Keratinocyte (primary cell): Measurements from ENCODE around the gene DIP2C. TPM values are rescaled to one million over a fixed set of nuclear protein-coding genes. Genes with fewer than 3 reads are reported as not detected.
A peak's percentile ranks its signal among the peaks of the same experiment; 100 is the strongest.

Experiments used
- DNase-seq: peaks from one replicate; pipeline ENCODE4 v3.0.0-alpha.2; 2011; ENCODE audit warnings: low read depth, missing footprints, low spot score
- FAIRE-seq: peaks from 2 replicates; lab custom pipeline; 2011; peaks lifted over from hg19 to GRCh38; lab: Jason Lieb, UNC
- H2AFZ ChIP-seq: 2 replicates; pipeline ENCODE4 v1.6.0; 2012; ENCODE audit warnings: low read length, control low read depth, inconsistent platforms; ENCODE audit not compliant: control insufficient read depth
- H3K27ac ChIP-seq: 2 replicates; pipeline ENCODE4 v1.5.1; 2011; ENCODE audit warnings: low read length; ENCODE audit not compliant: control insufficient read depth, insufficient read depth
- H3K27me3 ChIP-seq: 3 replicates; pipeline ENCODE4 v1.6.0; 2011; ENCODE audit warnings: low read length; ENCODE audit not compliant: control insufficient read depth, insufficient read depth; ENCODE audit errors: extremely low read depth
- H3K36me3 ChIP-seq, 2 experiments: 2 replicates in 1 of 2; 3 replicates in 1 of 2; pipeline ENCODE4 v1.5.1; 2011; ENCODE audit warnings: low read length in 2 of 2, mild to moderate bottlenecking in 1 of 2; ENCODE audit not compliant: control insufficient read depth in 2 of 2, insufficient read depth in 2 of 2; ENCODE audit errors: extremely low read depth in 1 of 2
- H3K4me1 ChIP-seq: 3 replicates; pipeline ENCODE4 v1.5.1; 2011; ENCODE audit warnings: low read length; ENCODE audit not compliant: control insufficient read depth, insufficient read depth; ENCODE audit errors: extremely low read depth
- H3K4me2 ChIP-seq: 3 replicates; pipeline ENCODE4 v1.6.0; 2011; ENCODE audit warnings: low read depth, low read length; ENCODE audit not compliant: control insufficient read depth, insufficient read depth; ENCODE audit errors: extremely low read depth
- H3K4me3 ChIP-seq, 3 experiments: fragments of 200-600 bp in 1 of 3; sonication (generic) in 1 of 3; 2 replicates in 2 of 3; 3 replicates in 1 of 3; pipeline ENCODE4 v1.5.1; 2011 to 2016; ENCODE audit warnings: low read length in 3 of 3, mild to moderate bottlenecking in 3 of 3, control low read depth in 2 of 3, inconsistent platforms in 1 of 3, low read depth in 1 of 3, mixed read lengths in 1 of 3, mixed run types in 1 of 3, moderate library complexity in 1 of 3; ENCODE audit not compliant: control insufficient read depth in 2 of 3, insufficient read depth in 2 of 3; ENCODE audit errors: extremely low read depth in 1 of 3
- H3K79me2 ChIP-seq: 2 replicates; pipeline ENCODE4 v1.6.0; 2012; ENCODE audit warnings: low read length; ENCODE audit not compliant: control insufficient read depth, insufficient read depth
- H3K9ac ChIP-seq: 3 replicates; pipeline ENCODE4 v1.6.0; 2011; ENCODE audit warnings: low read length; ENCODE audit not compliant: control insufficient read depth, insufficient read depth; ENCODE audit errors: extremely low read depth
- H3K9me1 ChIP-seq: 3 replicates; pipeline ENCODE4 v1.6.0; 2011; ENCODE audit warnings: low read length; ENCODE audit not compliant: control insufficient read depth, insufficient read depth; ENCODE audit errors: extremely low read depth
- H3K9me3 ChIP-seq: 2 replicates; pipeline ENCODE4 v1.5.1; 2012; ENCODE audit warnings: low read depth, low read length; ENCODE audit not compliant: control insufficient read depth
- H4K20me1 ChIP-seq: 3 replicates; pipeline ENCODE4 v1.6.0; 2011; ENCODE audit warnings: low read length; ENCODE audit not compliant: control insufficient read depth, insufficient read depth; ENCODE audit errors: extremely low read depth
- CTCF ChIP-seq, 3 experiments: IDR thresholded peaks in 1 of 3; conservative IDR thresholded peaks in 1 of 3; optimal IDR thresholded peaks in 1 of 3; 2 replicates in 2 of 3; 3 replicates in 1 of 3; pipeline versions ENCODE3 to v1.5.1; 2011; ENCODE audit warnings: low read length in 3 of 3, mild to moderate bottlenecking in 3 of 3, moderate library complexity in 2 of 3, control low read depth in 1 of 3, inconsistent platforms in 1 of 3; ENCODE audit not compliant: insufficient read depth in 2 of 3; ENCODE audit errors: extremely low read depth in 1 of 3
- EZH2 ChIP-seq: IDR thresholded peaks from one replicate; pipeline ENCODE4 v1.6.1; 2012; ENCODE audit warnings: inconsistent platforms, mild to moderate bottlenecking, low read length, moderate library complexity
- dilution Hi-C: fragments of 300-500 bp; cut with MboI; formaldehyde crosslinking; loops from one replicate; pipeline ENCODE4 v1.7.0; 2020; ENCODE audit warnings: low sequenced_read_pairs; ENCODE audit not compliant: extremely low pct_ligation_motif_present
- polyA plus RNA-seq, 5 experiments: library from polyadenylated mRNA; depleted of rRNA in 3 of 5; stranded (reverse) in 3 of 5; stranded (forward) in 1 of 5; unstranded in 1 of 5; fragments of >200 nt; gene quantifications; 1 replicate in 1 of 5; 2 replicates in 3 of 5; 3 replicates in 1 of 5; pipeline versions ENCODE4 v1.2.1 to v1.2.3, GENCODE V29; 2011 to 2012; ENCODE audit warnings: missing spikeins in 2 of 5, low read depth in 1 of 5, low replicate concordance in 1 of 5

The DIP2C gene
- polyA plus RNA-seq, 1 donor (not counting 4 experiments of a cell fraction or from before 2014, with no cell fraction given) = 1.3 TPM

DNA sequence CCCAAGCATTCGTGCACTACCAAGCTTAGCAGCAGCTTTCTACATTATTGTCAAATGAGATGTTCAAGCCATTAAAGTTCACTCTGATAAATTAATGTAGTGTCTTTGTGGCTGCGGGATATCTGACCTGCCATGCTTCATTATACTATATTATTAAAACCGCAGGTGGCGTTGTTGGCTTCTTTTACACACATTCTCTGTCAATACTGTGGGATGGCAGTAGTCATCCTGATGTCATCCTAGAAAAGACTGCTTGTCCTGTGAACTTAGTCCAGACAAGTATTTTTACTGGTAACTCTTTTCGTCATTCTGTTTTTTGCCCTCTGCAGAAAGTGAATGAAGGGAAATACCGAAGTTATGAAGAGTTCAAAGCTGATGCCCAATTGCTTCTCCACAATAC lies 450.4 kb downstream of the DIP2C start:
- FAIRE-seq = no peak
- peak; percentile 19 for DNase-seq

GRCh38 chr10:235915-236314 lies 453.6 kb downstream of the DIP2C start:
- Histone ChIP-seq H3K36me3 (no peaks in the 10 kb centered on the region), H3K4me1 (peaks cover 9% of the 10 kb centered on the region), H3K4me3 (no peak overlapping the region), H3K9ac (no peak overlapping the region), H3K79me2 (no peaks in the 10 kb centered on the region), H3K4me2 (no peak overlapping the region), H2AFZ (no peak overlapping the region), H3K27ac (no peak overlapping the region), H3K27me3 (no peaks in the 10 kb centered on the region), H3K9me1 (no peaks in the 10 kb centered on the region), H3K9me3 (no peaks in the 10 kb centered on the region), H4K20me1 (no peaks in the 10 kb centered on the region)
- no peak for DNase-seq
- peak; percentile 13 for FAIRE-seq
- TF ChIP-seq CTCF (optimal IDR thresholded peaks at IDR 0.05 in 1 of 3, IDR thresholded peaks at IDR 0.05 in 1 of 3, conservative IDR thresholded peaks at IDR 0.05 in 1 of 3; ENCODE audit: extremely low read depth in 1 of 3, insufficient read depth in 2 of 3, low read length in 3 of 3) (no peak), EZH2 (no peak)
- dilution Hi-C loops = no loop called here

More for the DNA sequence above, 450.4 kb downstream of the DIP2C start:
- TF ChIP-seq EZH2 (no peak), CTCF (optimal IDR thresholded peaks at IDR 0.05 in 1 of 3, IDR thresholded peaks at IDR 0.05 in 1 of 3, conservative IDR thresholded peaks at IDR 0.05 in 1 of 3; ENCODE audit: extremely low read depth in 1 of 3, insufficient read depth in 2 of 3, low read length in 3 of 3) (peak; percentile 9 to 33 (median 12))
- no peak overlapping the region for H2AFZ ChIP-seq
- no peaks in the 10 kb centered on the region for H4K20me1 ChIP-seq
- no peak overlapping the region for H3K4me3 ChIP-seq
- H3K9me3 ChIP-seq = no peaks in the 10 kb centered on the region
- no peaks in the 10 kb centered on the region for H3K79me2 ChIP-seq
- no peak overlapping the region for H3K4me2 ChIP-seq
- H3K4me1 ChIP-seq = peaks cover 7% of the 10 kb centered on the region
- no peaks in the 10 kb centered on the region for H3K27me3 ChIP-seq
- peaks cover 0 to 5% of the 10 kb centered on the region in 2 experiments for H3K36me3 ChIP-seq
- H3K9ac ChIP-seq = no peak overlapping the region
- H3K27ac ChIP-seq = no peak overlapping the region
- no peaks in the 10 kb centered on the region for H3K9me1 ChIP-seq
- dilution Hi-C loops = no loop called here
